ENCODE data around the gene GSTP1.

Gene GSTP1

DNA sequence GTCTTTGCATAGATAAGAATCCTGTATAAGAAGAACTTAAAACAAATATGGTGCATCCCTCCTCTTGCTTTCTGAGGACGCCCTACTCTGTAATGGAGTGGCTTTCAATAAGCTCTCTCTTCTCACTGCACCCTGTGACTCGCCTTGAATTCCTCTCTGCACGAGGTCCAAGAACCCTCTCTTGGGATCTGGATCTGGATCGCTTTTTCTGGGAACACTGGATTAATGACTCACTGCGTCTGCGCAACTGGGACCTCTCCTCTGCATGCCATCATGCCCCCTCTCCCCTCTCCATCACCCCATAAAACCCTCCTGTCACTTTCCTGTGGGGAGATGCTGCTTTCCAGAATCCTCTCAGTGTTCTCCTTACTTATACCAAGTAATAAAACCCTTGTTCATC lies 45.3 kb upstream of the GSTP1 start:
- Histone ChIP-seq H2AFZ (ENCODE audit: low read depth, low read length, severe bottlenecking) (no peak overlapping the region), H4K20me1 (ENCODE audit: low read depth, low read length) (no peaks in the 10 kb centered on the region), H3K27me3 (ENCODE audit: low read length) (no peaks in the 10 kb centered on the region), H3K4me2 (ENCODE audit: low read depth, low read length, poor library complexity, severe bottlenecking) (no peak overlapping the region), H3F3A (ENCODE audit: insufficient read depth) (no peaks in the 10 kb centered on the region), H3K9me2 (replicated peaks; ENCODE audit: insufficient read depth, low read length) (no peaks in the 10 kb centered on the region), H3K79me2 (ENCODE audit: insufficient read depth, low read length) (no peaks in the 10 kb centered on the region), H3K36me3 (ENCODE audit: low read length) (no peaks in the 10 kb centered on the region), H3K9ac (ENCODE audit: low read length) (no peak overlapping the region), H3K4me3 (ENCODE audit: insufficient read depth, low read length, poor library complexity, severe bottlenecking) (no peak overlapping the region), H3K27ac (ENCODE audit: low read depth, low read length) (no peak overlapping the region), H3K9me3 (ENCODE audit: insufficient read depth, low read length) (peaks cover 13% of the 10 kb centered on the region)
- TF ChIP-seq, protein P1, sequence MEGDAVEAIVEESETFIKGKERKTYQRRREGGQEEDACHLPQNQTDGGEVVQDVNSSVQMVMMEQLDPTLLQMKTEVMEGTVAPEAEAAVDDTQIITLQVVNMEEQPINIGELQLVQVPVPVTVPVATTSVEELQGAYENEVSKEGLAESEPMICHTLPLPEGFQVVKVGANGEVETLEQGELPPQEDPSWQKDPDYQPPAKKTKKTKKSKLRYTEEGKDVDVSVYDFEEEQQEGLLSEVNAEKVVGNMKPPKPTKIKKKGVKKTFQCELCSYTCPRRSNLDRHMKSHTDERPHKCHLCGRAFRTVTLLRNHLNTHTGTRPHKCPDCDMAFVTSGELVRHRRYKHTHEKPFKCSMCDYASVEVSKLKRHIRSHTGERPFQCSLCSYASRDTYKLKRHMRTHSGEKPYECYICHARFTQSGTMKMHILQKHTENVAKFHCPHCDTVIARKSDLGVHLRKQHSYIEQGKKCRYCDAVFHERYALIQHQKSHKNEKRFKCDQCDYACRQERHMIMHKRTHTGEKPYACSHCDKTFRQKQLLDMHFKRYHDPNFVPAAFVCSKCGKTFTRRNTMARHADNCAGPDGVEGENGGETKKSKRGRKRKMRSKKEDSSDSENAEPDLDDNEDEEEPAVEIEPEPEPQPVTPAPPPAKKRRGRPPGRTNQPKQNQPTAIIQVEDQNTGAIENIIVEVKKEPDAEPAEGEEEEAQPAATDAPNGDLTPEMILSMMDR (IDR thresholded peaks at IDR 0.05; ENCODE audit: insufficient read depth, low read length, poor library complexity, severe bottlenecking) = no peak
- TF ChIP-seq EZH2phosphoT487 (conservative IDR thresholded peaks at IDR 0.05; ENCODE audit: low read length) = no peak

DNA sequence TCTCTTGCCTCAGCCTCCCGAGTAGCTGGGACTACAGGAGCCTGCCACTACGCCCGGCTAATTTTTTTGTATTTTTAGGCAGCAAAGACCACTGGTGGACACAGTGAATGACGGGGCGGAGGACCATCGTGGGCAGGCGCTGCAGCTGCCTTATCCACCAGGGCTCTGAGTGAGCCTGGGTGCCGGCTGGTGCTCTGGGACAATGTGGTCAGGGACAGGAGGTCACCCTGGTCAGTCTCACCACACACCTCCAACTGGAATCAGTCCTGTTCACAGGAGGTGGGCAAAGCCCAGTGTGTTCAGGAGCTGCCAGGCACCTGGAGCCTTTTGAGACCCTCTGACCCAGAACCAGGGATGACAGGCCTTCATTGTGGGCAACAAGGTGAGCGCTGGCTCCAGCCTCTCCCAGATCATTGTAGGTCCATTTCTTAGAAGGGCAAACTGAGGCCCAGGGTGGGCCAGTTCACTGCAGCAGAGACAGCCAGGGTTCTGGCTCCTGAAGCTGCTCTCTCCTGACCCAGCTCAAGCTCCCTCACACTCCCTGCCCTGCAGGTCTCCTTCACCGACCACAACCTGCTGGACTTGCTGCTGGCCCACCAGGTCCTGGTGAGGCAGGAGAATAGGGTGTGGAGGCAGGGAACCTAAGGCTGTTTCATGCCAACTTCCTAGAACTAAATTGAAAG lies 44.6 kb upstream of the GSTP1 start:
- Histone ChIP-seq H3K79me2 (ENCODE audit: insufficient read depth, low read length) (no peaks in the 10 kb centered on the region), H3K9ac (ENCODE audit: low read length) (no peak overlapping the region), H3K4me3 (ENCODE audit: insufficient read depth, low read length, poor library complexity, severe bottlenecking) (no peak overlapping the region), H3K27me3 (ENCODE audit: low read length) (no peaks in the 10 kb centered on the region), H3K9me3 (ENCODE audit: insufficient read depth, low read length) (peaks cover 7% of the 10 kb centered on the region; the same call in 1 of the 2 replicates), H3K27ac (ENCODE audit: low read depth, low read length) (no peak overlapping the region), H3K36me3 (ENCODE audit: low read length) (no peaks in the 10 kb centered on the region), H3F3A (ENCODE audit: insufficient read depth) (no peaks in the 10 kb centered on the region), H2AFZ (ENCODE audit: low read depth, low read length, severe bottlenecking) (no peak overlapping the region), H3K4me2 (ENCODE audit: low read depth, low read length, poor library complexity, severe bottlenecking) (no peak overlapping the region), H3K9me2 (replicated peaks; ENCODE audit: insufficient read depth, low read length) (no peaks in the 10 kb centered on the region), H4K20me1 (ENCODE audit: low read depth, low read length) (no peaks in the 10 kb centered on the region)
- TF ChIP-seq, protein P1 (IDR thresholded peaks at IDR 0.05; ENCODE audit: insufficient read depth, low read length, poor library complexity, severe bottlenecking) = no peak
- no peak for TF ChIP-seq EZH2phosphoT487 (conservative IDR thresholded peaks at IDR 0.05; ENCODE audit: low read length)

DNA sequence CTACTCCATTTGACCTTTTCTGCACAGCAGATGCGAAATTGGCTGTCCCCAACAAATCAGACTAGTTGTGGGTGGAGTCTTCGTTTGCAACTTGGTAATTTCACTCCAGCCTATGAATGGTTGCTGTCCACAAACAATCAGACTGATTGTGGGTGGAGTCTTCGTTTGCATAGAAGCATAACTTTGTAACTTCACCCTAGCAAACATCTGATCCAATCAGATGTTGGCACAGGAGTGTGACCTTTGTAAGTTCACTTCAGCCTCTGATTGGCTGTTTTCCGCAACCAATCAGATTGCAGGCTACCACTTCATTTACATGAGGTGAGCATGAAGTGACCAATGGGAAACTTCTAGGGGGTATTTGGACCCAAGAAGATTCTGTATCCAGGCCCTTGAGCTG lies 44.1 kb upstream of the GSTP1 start:
- H3K4me3 ChIP-seq (ENCODE audit: insufficient read depth, low read length, poor library complexity, severe bottlenecking) = no peak overlapping the region
- H3K9me3 ChIP-seq (ENCODE audit: insufficient read depth, low read length) = peaks cover 2% of the 10 kb centered on the region; the same call in 1 of the 2 replicates
- H4K20me1 ChIP-seq (ENCODE audit: low read depth, low read length) = no peaks in the 10 kb centered on the region
- TF ChIP-seq, protein P1 (IDR thresholded peaks at IDR 0.05; ENCODE audit: insufficient read depth, low read length, poor library complexity, severe bottlenecking) = no peak
- TF ChIP-seq EZH2phosphoT487 (conservative IDR thresholded peaks at IDR 0.05; ENCODE audit: low read length) = no peak
- no peaks in the 10 kb centered on the region for H3K36me3 ChIP-seq (ENCODE audit: low read length)
- H3K27me3 ChIP-seq (ENCODE audit: low read length) = no peaks in the 10 kb centered on the region
- no peaks in the 10 kb centered on the region for H3K9me2 ChIP-seq (replicated peaks; ENCODE audit: insufficient read depth, low read length)
- H3K9ac ChIP-seq (ENCODE audit: low read length) = no peak overlapping the region
- no peak overlapping the region for H2AFZ ChIP-seq (ENCODE audit: low read depth, low read length, severe bottlenecking)
- H3K79me2 ChIP-seq (ENCODE audit: insufficient read depth, low read length) = no peaks in the 10 kb centered on the region
- no peaks in the 10 kb centered on the region for H3F3A ChIP-seq (ENCODE audit: insufficient read depth)
- no peak overlapping the region for H3K27ac ChIP-seq (ENCODE audit: low read depth, low read length)
- no peak overlapping the region for H3K4me2 ChIP-seq (ENCODE audit: low read depth, low read length, poor library complexity, severe bottlenecking)

Data from SU-DHL-6 (cell line).